ENCODE data around the gene KLK6. TPM values are rescaled to one million over a fixed set of nuclear protein-coding genes. Genes with fewer than 3 reads are reported as not detected.
"Not testable (repeated sequence)": the region's sequence is repeated elsewhere in the genome, so short reads cannot be mapped to it uniquely, and the experiment has no call there.

The KLK6 gene
- total RNA-seq, 1 experiment from 2014 or later, result 75.0 TPM

DNA sequence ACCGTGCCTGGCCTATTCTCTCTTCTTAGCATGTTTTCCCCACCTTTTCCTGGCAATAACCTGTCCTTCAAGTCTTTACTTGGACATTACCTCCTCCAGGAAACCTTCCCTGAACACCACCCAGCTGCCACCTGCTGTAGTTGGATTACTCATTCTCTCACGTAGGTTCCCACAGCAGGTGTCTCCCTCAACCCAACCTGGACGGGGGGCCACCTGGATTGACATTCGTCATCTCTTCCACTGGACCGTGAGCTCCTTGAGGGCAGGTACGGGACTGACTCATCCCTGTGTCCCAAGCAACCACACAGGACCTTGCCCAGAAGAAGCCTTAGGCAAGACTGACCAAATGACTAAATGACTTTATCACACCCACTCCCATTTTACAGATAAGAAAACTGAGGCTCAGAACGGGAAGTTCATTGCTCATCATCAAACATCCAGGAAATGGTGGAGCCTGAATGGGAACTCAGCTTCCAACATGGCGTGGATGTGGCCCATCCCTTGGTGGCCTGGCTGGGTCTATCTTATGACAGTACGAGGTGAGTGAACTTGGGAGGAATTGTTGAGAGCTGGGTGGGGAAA, 3.5 kb upstream of the KLK6 start:
- BruUV-seq (replicated peaks), result no TSS peak
- peaks cover 62% of the 10 kb centered on the region for H3K4me1 ChIP-seq (ENCODE audit: insufficient read depth, low read length)
- no peak overlapping the region for H3K9ac ChIP-seq (ENCODE audit: low read length)
- peak overlapping the region; percentile 55 for H3K27ac ChIP-seq (ENCODE audit: low read length)
- ChIA-PET CTCF (interaction anchor here (0.8 kb wide), 1 partner anchor 48 kb away, joined by 3 read pairs; no protein-coding TSS in a partner anchor), POLR2A (ENCODE audit: unreplicated experiment) (interaction anchor here (0.6 kb wide), 1 partner anchor 42 kb away, joined by 3 read pairs; no protein-coding TSS in a partner anchor)
- peak; percentile 94 for DNase-seq
- no peak overlapping the region for H2AFZ ChIP-seq (ENCODE audit: low read length)
- H3K9me2 ChIP-seq (replicated peaks; ENCODE audit: low read length), result no peaks in the 10 kb centered on the region
- peaks cover 3% of the 10 kb centered on the region; the same call in 1 of the 2 replicates for H3K79me2 ChIP-seq (ENCODE audit: low read length)
- intact Hi-C loops (cut with micrococcal nuclease), result no loop called here
- H4K20me1 ChIP-seq (ENCODE audit: low read length), result no peaks in the 10 kb centered on the region
- no peak for ATAC-seq
- H3F3A ChIP-seq (ENCODE audit: low read length, unreplicated experiment), result peaks cover 8% of the 10 kb centered on the region
- H3K9me3 ChIP-seq (ENCODE audit: low read length), result no peaks in the 10 kb centered on the region
- no peak overlapping the region for H3K4me2 ChIP-seq (ENCODE audit: low read length)
- no peaks in the 10 kb centered on the region for H3K27me3 ChIP-seq (ENCODE audit: low read length)
- no peaks in the 10 kb centered on the region for H3K36me3 ChIP-seq (ENCODE audit: low read depth, low read length)
- peak; percentile 30; the same call in 1 of the 2 replicates for TF ChIP-seq EZH2phosphoT487 (IDR thresholded peaks at IDR 0.05; ENCODE audit: borderline replicate concordance, low read length)
- TF ChIP-seq, protein P1, sequence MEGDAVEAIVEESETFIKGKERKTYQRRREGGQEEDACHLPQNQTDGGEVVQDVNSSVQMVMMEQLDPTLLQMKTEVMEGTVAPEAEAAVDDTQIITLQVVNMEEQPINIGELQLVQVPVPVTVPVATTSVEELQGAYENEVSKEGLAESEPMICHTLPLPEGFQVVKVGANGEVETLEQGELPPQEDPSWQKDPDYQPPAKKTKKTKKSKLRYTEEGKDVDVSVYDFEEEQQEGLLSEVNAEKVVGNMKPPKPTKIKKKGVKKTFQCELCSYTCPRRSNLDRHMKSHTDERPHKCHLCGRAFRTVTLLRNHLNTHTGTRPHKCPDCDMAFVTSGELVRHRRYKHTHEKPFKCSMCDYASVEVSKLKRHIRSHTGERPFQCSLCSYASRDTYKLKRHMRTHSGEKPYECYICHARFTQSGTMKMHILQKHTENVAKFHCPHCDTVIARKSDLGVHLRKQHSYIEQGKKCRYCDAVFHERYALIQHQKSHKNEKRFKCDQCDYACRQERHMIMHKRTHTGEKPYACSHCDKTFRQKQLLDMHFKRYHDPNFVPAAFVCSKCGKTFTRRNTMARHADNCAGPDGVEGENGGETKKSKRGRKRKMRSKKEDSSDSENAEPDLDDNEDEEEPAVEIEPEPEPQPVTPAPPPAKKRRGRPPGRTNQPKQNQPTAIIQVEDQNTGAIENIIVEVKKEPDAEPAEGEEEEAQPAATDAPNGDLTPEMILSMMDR (conservative IDR thresholded peaks at IDR 0.05; ENCODE audit: low read depth, low read length), result no peak
- no peak overlapping the region for H3K4me3 ChIP-seq (ENCODE audit: low read length)

DNA sequence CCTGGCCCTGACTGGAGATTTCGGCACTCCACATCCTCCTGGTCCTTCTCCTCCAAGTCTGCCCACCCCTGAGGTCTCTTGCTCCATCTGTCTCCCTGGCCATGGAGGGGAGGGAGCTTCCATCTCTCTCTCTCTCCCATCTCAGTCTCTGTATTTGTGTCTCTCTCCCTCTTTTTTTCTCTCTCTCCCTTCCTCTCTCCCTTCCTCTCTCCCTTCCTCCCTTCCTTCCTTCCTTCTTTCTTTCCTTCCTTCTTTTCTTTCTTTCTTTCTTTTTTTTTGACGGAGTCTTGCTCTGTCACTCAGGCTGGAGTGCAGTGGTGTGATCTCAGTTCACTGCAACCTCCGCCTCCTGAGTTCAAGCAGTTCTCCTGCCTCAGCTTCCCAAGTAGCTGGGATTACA, 419 bp upstream of the KLK6 start:
- H3F3A ChIP-seq (ENCODE audit: low read length, unreplicated experiment); H3K9me2 ChIP-seq (replicated peaks; ENCODE audit: low read length); CTCF ChIA-PET; H3K4me3 ChIP-seq (ENCODE audit: low read length); POLR2A ChIA-PET (ENCODE audit: unreplicated experiment); H4K20me1 ChIP-seq (ENCODE audit: low read length); H3K79me2 ChIP-seq (ENCODE audit: low read length); H3K36me3 ChIP-seq (ENCODE audit: low read depth, low read length); DNase-seq; H3K9me3 ChIP-seq (ENCODE audit: low read length); BruUV-seq (replicated peaks); ATAC-seq; intact Hi-C loops (cut with micrococcal nuclease); H3K27me3 ChIP-seq (ENCODE audit: low read length): not testable (repeated sequence)
- Histone ChIP-seq H3K4me2 (ENCODE audit: low read length) (peak overlapping the region; percentile 71), H3K4me1 (ENCODE audit: insufficient read depth, low read length) (peaks cover 75% of the 10 kb centered on the region), H2AFZ (ENCODE audit: low read length) (peak overlapping the region; percentile 30; the same call in 1 of the 2 replicates), H3K9ac (ENCODE audit: low read length) (peak overlapping the region; percentile 15), H3K27ac (ENCODE audit: low read length) (peak overlapping the region; percentile 70)

DNA sequence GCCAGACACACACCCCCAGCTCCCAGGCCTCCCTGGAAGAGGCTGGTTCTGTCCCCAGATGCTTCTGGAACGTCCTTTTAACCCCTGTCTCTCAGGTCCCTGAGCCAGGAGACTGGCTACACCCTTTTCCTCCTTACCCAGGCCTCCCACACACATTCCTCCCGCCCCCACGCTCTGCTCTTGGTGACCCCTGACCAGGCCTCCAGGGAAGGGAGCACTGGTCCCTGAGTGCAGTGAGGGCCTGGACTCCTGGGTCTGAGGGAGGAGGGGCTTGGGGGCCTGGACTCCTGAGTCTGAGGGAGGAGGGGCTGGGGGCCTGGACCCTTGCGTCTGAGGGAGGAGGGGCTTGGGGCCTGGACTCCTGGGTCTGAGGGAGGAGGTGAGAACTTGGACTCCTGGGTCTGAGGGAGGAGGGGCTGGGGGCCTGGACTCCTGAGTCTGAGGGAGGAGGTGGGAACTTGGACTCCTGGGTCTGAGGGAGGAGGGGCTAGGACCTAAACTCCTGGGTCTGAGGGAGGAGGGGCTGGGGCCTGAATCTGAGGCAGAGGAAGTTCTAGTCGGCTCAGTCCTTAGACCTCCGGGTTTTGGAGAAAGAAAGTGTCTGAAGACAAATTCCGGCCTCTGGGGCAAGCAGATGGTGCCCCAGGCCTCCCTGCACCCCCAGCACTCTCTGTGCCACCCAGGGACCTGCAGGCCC, 527 bp downstream of the KLK6 start:
- H3K9me2 ChIP-seq (replicated peaks; ENCODE audit: low read length), result no peaks in the 10 kb centered on the region
- intact Hi-C loops (cut with micrococcal nuclease), result no loop called here
- peaks cover 69% of the 10 kb centered on the region for H3K4me1 ChIP-seq (ENCODE audit: insufficient read depth, low read length)
- H3K27ac ChIP-seq (ENCODE audit: low read length), result peak overlapping the region; percentile 70
- H3K36me3 ChIP-seq (ENCODE audit: low read depth, low read length), result no peaks in the 10 kb centered on the region
- ATAC-seq, result peak; percentile 12
- TF ChIP-seq, protein P1 (conservative IDR thresholded peaks at IDR 0.05; ENCODE audit: low read depth, low read length), result no peak
- no peak for TF ChIP-seq EZH2phosphoT487 (IDR thresholded peaks at IDR 0.05; ENCODE audit: borderline replicate concordance, low read length)
- no peak for TF ChIP-seq EZH2 (IDR thresholded peaks at IDR 0.05; ENCODE audit: low read length, unreplicated experiment)
- H3K4me3 ChIP-seq (ENCODE audit: low read length), result 0 out of 2 replicates have a peak overlapping the region, but pooled peaks have one; percentile 9
- peak overlapping the region; percentile 71 for H3K4me2 ChIP-seq (ENCODE audit: low read length)
- H3K79me2 ChIP-seq (ENCODE audit: low read length), result peaks cover 5% of the 10 kb centered on the region; the same call in 1 of the 2 replicates
- H4K20me1 ChIP-seq (ENCODE audit: low read length), result no peaks in the 10 kb centered on the region
- ChIA-PET POLR2A (ENCODE audit: unreplicated experiment) (no interaction called here), CTCF (no interaction called here)
- BruUV-seq (replicated peaks), result no TSS peak
- peaks cover 1% of the 10 kb centered on the region for H3F3A ChIP-seq (ENCODE audit: low read length, unreplicated experiment)
- no peaks in the 10 kb centered on the region for H3K9me3 ChIP-seq (ENCODE audit: low read length)
- H3K27me3 ChIP-seq (ENCODE audit: low read length), result no peaks in the 10 kb centered on the region
- 0 out of 2 replicates have a peak overlapping the region, but pooled peaks have one; percentile 9 for H3K9ac ChIP-seq (ENCODE audit: low read length)
- no peak overlapping the region for H2AFZ ChIP-seq (ENCODE audit: low read length)
- peak; percentile 78 for DNase-seq

Measured in PC-3 (cell line).